HEK293T (cell line): ENCODE results near the gene ARHGAP6.
"Not testable (repeated sequence)": the region's sequence is repeated elsewhere in the genome, so short reads cannot be mapped to it uniquely, and the experiment has no call there.

Experiments
- CTCF ChIA-PET: fragments of 350-600 bp; formaldehyde crosslinking; extraction: SDS; loops from one replicate; lab custom pipeline; 2021; ENCODE audit warnings: antibody characterized with exemption, inconsistent platforms; lab: Yijun Ruan, JAX
- POLR2A ChIA-PET: fragments of 350-600 bp; formaldehyde crosslinking; extraction: SDS; loops from one replicate; lab custom pipeline; 2020; ENCODE audit warnings: antibody characterized with exemption, inconsistent platforms; lab: Yijun Ruan, JAX
- DNase-seq: peaks from one replicate; pipeline ENCODE4 v3.0.0; 2012; ENCODE audit warnings: mixed read lengths; ENCODE audit errors: extremely low spot score
- ARNT ChIP-seq: fragments of 450-650 bp; IDR thresholded peaks from 2 replicates; pipeline ENCODE4 v1.6.1; 2017; ENCODE audit warnings: mild to moderate bottlenecking
- BHLHE40 ChIP-seq: fragments of 450-650 bp; IDR thresholded peaks from 2 replicates; pipeline ENCODE4 v1.6.1; 2016; ENCODE audit warnings: mild to moderate bottlenecking, moderate library complexity, borderline replicate concordance
- CTBP1 ChIP-seq: fragments of 450-650 bp; IDR thresholded peaks from 2 replicates; pipeline ENCODE4 v1.6.1; 2016; ENCODE audit warnings: borderline replicate concordance
- ELF4 ChIP-seq: fragments of 450-650 bp; IDR thresholded peaks from 2 replicates; pipeline ENCODE4 v1.6.1; 2017; ENCODE audit warnings: antibody characterized with exemption
- FOXA1 ChIP-seq: fragments of 450-650 bp; IDR thresholded peaks from 2 replicates; pipeline ENCODE4 v1.6.1; 2016; ENCODE audit warnings: mild to moderate bottlenecking
- FOXK2 ChIP-seq: fragments of 450-650 bp; IDR thresholded peaks from 2 replicates; pipeline ENCODE4 v1.6.1; 2016; ENCODE audit warnings: mild to moderate bottlenecking
- FOXM1 ChIP-seq: fragments of 450-650 bp; IDR thresholded peaks from 2 replicates; pipeline ENCODE4 v1.6.1; 2017; ENCODE audit warnings: mild to moderate bottlenecking, borderline replicate concordance
- HDGF ChIP-seq: fragments of 450-650 bp; IDR thresholded peaks from 2 replicates; pipeline ENCODE4 v1.6.1; 2017; ENCODE audit warnings: antibody characterized with exemption, borderline replicate concordance
- L3MBTL2 ChIP-seq: fragments of 450-650 bp; conservative IDR thresholded peaks from 2 replicates; pipeline ENCODE4 v1.6.1; 2016; ENCODE audit warnings: mild to moderate bottlenecking
- LEF1 ChIP-seq: fragments of 450-650 bp; IDR thresholded peaks from 2 replicates; pipeline ENCODE4 v1.6.1; 2017; ENCODE audit warnings: mild to moderate bottlenecking, borderline replicate concordance
- NFRKB ChIP-seq: fragments of 450-650 bp; IDR thresholded peaks from 2 replicates; pipeline ENCODE4 v1.6.1; 2016; ENCODE audit warnings: mild to moderate bottlenecking, moderate library complexity
- PKNOX1 ChIP-seq: fragments of 450-650 bp; IDR thresholded peaks from 2 replicates; pipeline ENCODE4 v1.6.1; 2016
- SP1 ChIP-seq: fragments of 450-650 bp; IDR thresholded peaks from 2 replicates; pipeline ENCODE4 v1.6.1; 2017
- SUZ12 ChIP-seq: fragments of 450-650 bp; IDR thresholded peaks from 2 replicates; pipeline ENCODE4 v1.6.1; 2016; ENCODE audit warnings: mild to moderate bottlenecking
- TARDBP ChIP-seq: fragments of 450-650 bp; IDR thresholded peaks from 2 replicates; pipeline ENCODE4 v1.6.1; 2016
- ZNF384 ChIP-seq: fragments of 450-650 bp; IDR thresholded peaks from 2 replicates; pipeline ENCODE4 v1.6.1; 2016

The ARHGAP6 gene

GRCh38 chrX:11130136-11130535, 535.6 kb downstream of the ARHGAP6 start:
- TF ChIP-seq FOXK2 (no peak), ZNF384 (no peak), ELF4 (no peak), TARDBP (no peak), SP1 (no peak), NFRKB (no peak), HDGF (no peak), LEF1 (no peak), ARNT (no peak), BHLHE40 (no peak), PKNOX1 (no peak), L3MBTL2 (no peak), FOXA1 (no peak), FOXM1 (no peak)
- ChIA-PET CTCF (interaction anchor here (1.0 kb wide), 1 partner anchor 940 kb away, joined by 6 read pairs; no protein-coding TSS in a partner anchor), POLR2A (no interaction called here)
- no peak for DNase-seq

GRCh38 chrX:11129534-11130105, 536.1 kb downstream of the ARHGAP6 start:
- no peak for TF ChIP-seq ELF4
- TF ChIP-seq HDGF = no peak
- no peak for TF ChIP-seq BHLHE40
- TF ChIP-seq FOXK2 = no peak
- TF ChIP-seq CTBP1 = no peak
- no peak for TF ChIP-seq FOXA1
- TF ChIP-seq SP1 = no peak
- no peak for TF ChIP-seq FOXM1
- no peak for TF ChIP-seq ZNF384
- no peak for TF ChIP-seq L3MBTL2
- TF ChIP-seq LEF1 = no peak
- TF ChIP-seq PKNOX1 = no peak
- TF ChIP-seq SUZ12 = no peak
- TF ChIP-seq ARNT = no peak
- TF ChIP-seq TARDBP = no peak
- TF ChIP-seq NFRKB = no peak
- CTCF ChIA-PET = no interaction called here
- POLR2A ChIA-PET = no interaction called here
- DNase-seq = no peak

GRCh38 chrX:11125060-11125459, 540.7 kb downstream of the ARHGAP6 start:
- ChIA-PET CTCF (no interaction called here), POLR2A (interaction anchor here (1.1 kb wide), 1 partner anchor 14 kb away, joined by 3 read pairs; the partner anchor contains the start of gene HCCS)
- TF ChIP-seq BHLHE40 (no peak), ARNT (no peak), LEF1 (no peak), TARDBP (no peak), NFRKB (no peak), CTBP1 (no peak), SUZ12 (no peak), SP1 (no peak), ELF4 (no peak), FOXM1 (no peak), HDGF (no peak), FOXA1 (no peak), L3MBTL2 (no peak), PKNOX1 (no peak)
- DNase-seq = no peak

GRCh38 chrX:11124112-11124511, 541.6 kb downstream of the ARHGAP6 start:
- POLR2A ChIA-PET = interaction anchor here (1.1 kb wide), 1 partner anchor 13 kb away, joined by 3 read pairs; the partner anchor contains the start of gene HCCS
- DNase-seq = no peak
- CTCF ChIA-PET = no interaction called here
- TF ChIP-seq BHLHE40 (no peak), HDGF (no peak), FOXM1 (no peak), NFRKB (no peak), ELF4 (no peak), LEF1 (no peak), FOXA1 (no peak), PKNOX1 (no peak), ZNF384 (no peak), L3MBTL2 (no peak), SP1 (no peak), FOXK2 (no peak), ARNT (no peak), CTBP1 (no peak), TARDBP (no peak)

DNA sequence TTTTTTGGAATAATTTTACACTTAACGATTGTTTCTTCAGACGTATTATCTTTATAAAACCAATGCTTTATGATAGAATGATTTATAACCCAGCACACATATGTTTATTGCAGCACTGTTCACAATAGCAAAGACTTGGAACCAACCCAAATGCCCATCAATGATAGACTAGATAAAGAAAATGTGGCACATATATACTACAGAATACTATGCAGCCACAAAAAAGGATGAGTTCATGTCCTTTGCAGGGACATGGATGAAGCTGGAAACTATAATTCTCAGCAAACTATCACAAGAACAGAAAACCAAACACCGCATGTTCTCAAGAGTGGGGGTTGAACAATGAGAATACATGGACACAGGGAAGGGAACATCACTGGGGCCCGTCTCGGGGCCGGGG, 542.6 kb downstream of the ARHGAP6 start:
- DNase-seq, POLR2A ChIA-PET, CTCF ChIA-PET: not testable (repeated sequence)

DNA sequence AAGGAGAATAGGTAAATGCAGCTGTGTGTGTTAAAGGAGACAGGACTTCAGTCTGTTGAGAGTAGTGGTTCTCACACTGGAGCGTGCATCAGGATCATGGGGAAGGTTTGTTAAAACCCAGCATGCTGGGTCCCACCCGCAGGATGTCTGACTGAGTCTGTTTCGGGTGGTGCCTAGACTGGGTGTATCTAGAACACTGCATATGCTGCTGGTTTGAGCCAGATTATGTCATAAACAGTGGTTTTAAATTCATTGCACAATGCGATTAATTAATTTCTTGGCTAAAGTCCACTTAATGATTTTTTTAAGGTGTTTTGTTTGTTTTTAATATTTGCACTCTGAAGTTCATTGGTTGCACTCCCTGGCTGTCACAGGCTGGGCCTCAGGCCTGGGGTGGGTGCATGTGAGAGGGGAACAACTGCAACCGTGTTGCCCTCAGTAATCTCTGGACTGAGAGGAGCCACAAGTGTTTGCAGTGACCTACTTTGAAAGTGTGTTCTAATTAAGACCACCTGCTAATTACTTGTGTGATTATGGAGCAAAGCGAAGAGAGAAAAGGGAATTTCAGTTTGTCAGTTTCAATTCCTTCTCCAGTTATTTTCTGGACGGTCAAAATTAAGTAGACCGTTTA, 546.3 kb downstream of the ARHGAP6 start:
- POLR2A ChIA-PET = no interaction called here
- TF ChIP-seq FOXK2 = no peak
- TF ChIP-seq FOXM1 = no peak
- TF ChIP-seq L3MBTL2 = no peak
- no peak for TF ChIP-seq HDGF
- TF ChIP-seq ZNF384 = no peak
- TF ChIP-seq LEF1 = no peak
- TF ChIP-seq BHLHE40 = no peak
- no peak for TF ChIP-seq SUZ12
- no peak for TF ChIP-seq FOXA1
- no peak for TF ChIP-seq TARDBP
- no peak for DNase-seq
- CTCF ChIA-PET = interaction anchor here (0.9 kb wide), 1 partner anchor 17 kb away, joined by 3 read pairs; no protein-coding TSS in a partner anchor
